ENCODE results near the gene ZNF275. TPM values are rescaled to one million over a fixed set of nuclear protein-coding genes. Genes with fewer than 3 reads are reported as not detected.

ZNF275 gene
- total and polyA plus RNA-seq, 2 of the 4 experiments (the other 2 are of a cell fraction): 6.6 to 9.7 TPM

DNA sequence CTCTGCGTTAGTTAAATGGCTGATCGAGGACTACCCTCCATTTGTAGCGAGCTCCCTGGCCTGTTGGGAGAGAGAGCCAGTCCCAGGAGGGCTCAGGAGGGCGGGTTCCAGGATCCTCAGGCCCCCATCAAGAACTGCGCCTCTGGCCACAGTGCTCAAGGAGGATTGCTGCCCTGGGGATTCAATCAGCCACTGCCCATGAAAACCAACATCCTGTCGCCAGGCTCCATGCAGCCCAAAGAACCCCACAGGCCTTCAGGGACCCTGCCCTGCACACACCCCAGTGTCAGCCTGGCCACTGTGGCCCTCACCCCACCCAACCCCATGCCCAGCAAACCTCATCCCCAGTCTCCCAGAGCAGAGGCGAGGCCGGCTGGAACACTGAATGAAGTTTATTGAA is 16.6 kb upstream of the ZNF275 start:
- no peak overlapping the region for H4K8ac ChIP-seq (ENCODE audit: low read depth in 2 of 2, low read length in 2 of 2)
- no peak overlapping the region for H4K5ac ChIP-seq (ENCODE audit: low read depth, low read length)
- H3K27me3 ChIP-seq (ENCODE audit: control insufficient read depth, insufficient read depth, low read length): peaks cover 9% of the 10 kb centered on the region; the same call in 1 of the 2 replicates
- CTCF ChIA-PET: no interaction called here
- dilution Hi-C loops (cut with HindIII; ENCODE audit: low sequenced_read_pairs, unreplicated experiment): no loop called here
- H2AK5ac ChIP-seq (ENCODE audit: low read depth, low read length): no peak overlapping the region
- no peaks in the 10 kb centered on the region for H3K9me1 ChIP-seq (ENCODE audit: insufficient read depth, low read length)
- TF ChIP-seq RAD21 (IDR thresholded peaks at IDR 0.05; ENCODE audit: low read length): no peak
- no peak for TF ChIP-seq RFX5 (IDR thresholded peaks at IDR 0.05; ENCODE audit: low read depth, low read length)
- no peak for TF ChIP-seq NFE2L2 (IDR thresholded peaks at IDR 0.05; ENCODE audit: low read depth, low read length)
- no peak for TF ChIP-seq BHLHE40 (IDR thresholded peaks at IDR 0.05; ENCODE audit: low read depth, low read length)
- TF ChIP-seq CHD1 (IDR thresholded peaks at IDR 0.05; ENCODE audit: low read depth, low read length): no peak
- H3K4me3 ChIP-seq (ENCODE audit: insufficient read depth, low read depth, low read length): no peak overlapping the region
- no peaks in the 10 kb centered on the region for H3K36me3 ChIP-seq (ENCODE audit: control insufficient read depth, insufficient read depth, low read length)
- intact Hi-C loops (cut with micrococcal nuclease): no loop called here
- no peak overlapping the region for H3K18ac ChIP-seq (ENCODE audit: low read depth, low read length)
- DNase-seq (no peak), ATAC-seq (ENCODE audit: low read depth) (no peak)
- no peak overlapping the region for H2BK15ac ChIP-seq (ENCODE audit: low read depth, low read length)
- no peak overlapping the region for H2AK9ac ChIP-seq (replicated peaks; ENCODE audit: low read depth, low read length, poor library complexity)
- H3K23ac ChIP-seq (ENCODE audit: low read depth, low read length): no peak overlapping the region
- no peak overlapping the region for H3K56ac ChIP-seq (ENCODE audit: extremely low read depth, insufficient read depth, low read length)
- H2AFZ ChIP-seq (replicated peaks; ENCODE audit: low read length, poor library complexity): no peak overlapping the region
- H2BK20ac ChIP-seq (ENCODE audit: low read depth, low read length): no peak overlapping the region
- no peaks in the 10 kb centered on the region for H3K79me1 ChIP-seq (ENCODE audit: low read depth in 1 of 2, low read length in 2 of 2)
- H3K4me2 ChIP-seq (ENCODE audit: low read depth, low read length): no peak overlapping the region
- no peak overlapping the region for H2BK5ac ChIP-seq (ENCODE audit: low read depth, low read length, poor library complexity, severe bottlenecking)
- H4K20me1 ChIP-seq (ENCODE audit: insufficient read depth, low read length): no peaks in the 10 kb centered on the region
- in situ Hi-C loops (cut with MboI; ENCODE audit: low sequenced_read_pairs): no loop called here
- POLR2A ChIA-PET (ENCODE audit: unreplicated experiment): no interaction called here
- no peaks in the 10 kb centered on the region for H3K4me1 ChIP-seq (ENCODE audit: control insufficient read depth, insufficient read depth, low read length)
- no peak overlapping the region for H3K14ac ChIP-seq (replicated peaks; ENCODE audit: low read depth, low read length)
- no peak overlapping the region for H4K91ac ChIP-seq (ENCODE audit: insufficient read depth, low read depth, low read length)
- no peak overlapping the region for H3K27ac ChIP-seq (ENCODE audit: insufficient read depth, low read length)
- no peak overlapping the region for H3K9ac ChIP-seq (ENCODE audit: low read depth, low read length)
- peaks cover 2% of the 10 kb centered on the region; the same call in 1 of the 2 replicates for H3K9me3 ChIP-seq (ENCODE audit: control insufficient read depth, insufficient read depth, low read length)
- no peak overlapping the region for H2BK120ac ChIP-seq (ENCODE audit: low read depth, low read length)
- no TSS peak for BruUV-seq (replicated peaks)
- 59% methylated on average over 3 of the region's 8 CpGs; no CpG with 5 or more reads in 1 of the 2 experiments for WGBS, 2 experiments (ENCODE audit: extremely low coverage in 2 of 2, insufficient read length in 1 of 2)
- H3K4ac ChIP-seq (ENCODE audit: low read depth, low read length): no peak overlapping the region
